Trophoblast cell (in vitro differentiated cells and primary cell): ENCODE measurements around the gene ATPAF2. TPM values are rescaled to one million over a fixed set of nuclear protein-coding genes. Genes with fewer than 3 reads are reported as not detected.

Experiments
- DNase-seq, 2 donors: peaks; one replicate each; pipeline ENCODE4 v3.0.0-alpha.2; 2016
- H2AFZ ChIP-seq: 2 replicates; pipeline ENCODE4 v1.6.1; 2013; ENCODE audit warnings: low read length, moderate library complexity, mild to moderate bottlenecking; ENCODE audit not compliant: insufficient read depth, poor library complexity
- H2AK5ac ChIP-seq: 2 replicates; pipeline ENCODE4 v1.6.1; 2013; ENCODE audit warnings: mild to moderate bottlenecking, low read length
- H2BK120ac ChIP-seq: 2 replicates; pipeline ENCODE4 v1.6.1; 2013; ENCODE audit warnings: low read length, mild to moderate bottlenecking, moderate library complexity; ENCODE audit not compliant: insufficient read depth, poor library complexity
- H2BK12ac ChIP-seq: 2 replicates; pipeline ENCODE4 v1.6.1; 2013; ENCODE audit warnings: mild to moderate bottlenecking, low read length, moderate library complexity
- H2BK5ac ChIP-seq: 2 replicates; pipeline ENCODE4 v1.6.1; 2013; ENCODE audit warnings: low read length, low read depth, moderate library complexity, mild to moderate bottlenecking; ENCODE audit not compliant: poor library complexity
- H3K14ac ChIP-seq: 2 replicates; pipeline ENCODE4 v1.6.1; 2013; ENCODE audit warnings: mild to moderate bottlenecking, low read length
- H3K18ac ChIP-seq: 2 replicates; pipeline ENCODE4 v1.6.1; 2013; ENCODE audit warnings: mild to moderate bottlenecking, low read length
- H3K23ac ChIP-seq: 2 replicates; pipeline ENCODE4 v1.6.1; 2013; ENCODE audit warnings: low read length
- H3K27ac ChIP-seq: 2 replicates; pipeline ENCODE4 v1.5.1; 2013; ENCODE audit warnings: low read depth, mild to moderate bottlenecking, inconsistent platforms, low read length, moderate library complexity
- H3K27me3 ChIP-seq: 2 replicates; pipeline ENCODE4 v1.6.1; 2013; ENCODE audit warnings: inconsistent platforms, mild to moderate bottlenecking, low read length, moderate library complexity; ENCODE audit not compliant: insufficient read depth
- H3K36me3 ChIP-seq, 2 experiments: 1 replicate in 1 of 2; 2 replicates in 1 of 2; pipeline ENCODE4 v1.6.1; 2013; ENCODE audit warnings: low read length in 2 of 2, mild to moderate bottlenecking in 2 of 2, moderate library complexity in 1 of 2; ENCODE audit not compliant: insufficient read depth in 2 of 2, control insufficient read depth in 1 of 2
- H3K4ac ChIP-seq: 2 replicates; pipeline ENCODE4 v1.6.1; 2013; ENCODE audit warnings: low read depth, mild to moderate bottlenecking, low read length, moderate library complexity
- H3K4me1 ChIP-seq, 2 experiments: 1 replicate in 1 of 2; 2 replicates in 1 of 2; pipeline ENCODE4 v1.6.1; 2013; ENCODE audit warnings: low read length in 2 of 2, mild to moderate bottlenecking in 2 of 2, moderate library complexity in 1 of 2; ENCODE audit not compliant: insufficient read depth in 2 of 2, control insufficient read depth in 1 of 2
- H3K4me2 ChIP-seq: 2 replicates; pipeline ENCODE4 v1.6.1; 2013; ENCODE audit warnings: inconsistent platforms, mild to moderate bottlenecking, low read length, moderate library complexity
- H3K4me3 ChIP-seq: 2 replicates; pipeline ENCODE4 v1.5.1; 2013; ENCODE audit warnings: mild to moderate bottlenecking, low read depth, low read length, inconsistent platforms
- H3K79me1 ChIP-seq: one replicate; pipeline ENCODE4 v1.6.1; 2013; ENCODE audit warnings: low read length
- H3K79me2 ChIP-seq: 2 replicates; pipeline ENCODE4 v1.6.1; 2013; ENCODE audit warnings: low read length, mild to moderate bottlenecking; ENCODE audit not compliant: control insufficient read depth, insufficient read depth, poor library complexity
- H3K9ac ChIP-seq: 2 replicates; pipeline ENCODE4 v1.6.1; 2013; ENCODE audit warnings: mild to moderate bottlenecking, low read length
- H3K9me3 ChIP-seq: 2 replicates; pipeline ENCODE4 v1.6.1; 2013; ENCODE audit warnings: low read depth, mild to moderate bottlenecking, control low read depth, inconsistent platforms, low read length; ENCODE audit not compliant: insufficient read depth
- H4K12ac ChIP-seq: 2 replicates; pipeline ENCODE4 v1.6.1; 2013; ENCODE audit warnings: low read depth, mild to moderate bottlenecking, low read length, moderate library complexity
- H4K8ac ChIP-seq: 2 replicates; pipeline ENCODE4 v1.6.1; 2013; ENCODE audit warnings: low read depth, mild to moderate bottlenecking, low read length, moderate library complexity
- H4K91ac ChIP-seq: one replicate; pipeline ENCODE4 v1.6.1; 2013; ENCODE audit warnings: low read depth, mild to moderate bottlenecking, low read length, moderate library complexity
- WGBS: extraction: QIAGEN DNeasy Blood & Tissue Kit; methylation state at CpG from one replicate; pipeline ENCODE4 v1.1.7; 2013; ENCODE audit warnings: missing lambda C conversion rate; ENCODE audit not compliant: insufficient read length, insufficient coverage; ENCODE audit errors: extremely low coverage; 5-methylcytosine and 5-hydroxymethylcytosine counted together
- polyA plus RNA-seq: library from polyadenylated mRNA; stranded (reverse); fragments of 200-250 nt; gene quantifications from 2 replicates; pipeline ENCODE4 v1.2.3, GENCODE V29; 2013

Gene ATPAF2
- polyA plus RNA-seq = 19.0 and 19.7 TPM in 2 replicates

GRCh38 chr17:18038861-18039534 lies at the start of gene ATPAF2, which contains the start of gene GID4:
Gene ATPAF2, minus strand, starts transcription at chr17:18039168. Its CDS starts 155 bp downstream, at chr17:18039013.
Gene GID4, plus strand, starts transcription at chr17:18039408. Its CDS starts 57 bp downstream, at chr17:18039465.
- H3K27me3 ChIP-seq = no peaks in the 10 kb centered on the region
- DNase-seq = peak; percentile 99 to 100
- H3K23ac ChIP-seq = no peak within 1 kb of the TSS
- peak within 1 kb of the TSS; percentile 37 for H3K18ac ChIP-seq
- H3K4me1 ChIP-seq = peaks cover 11 to 18% of the 10 kb centered on the region in 2 experiments
- peak within 1 kb of the TSS; percentile 3 for H3K4ac ChIP-seq
- peaks cover 8% of the 10 kb centered on the region for H3K79me1 ChIP-seq
- H4K91ac ChIP-seq = peak within 1 kb of the TSS; percentile 67
- H4K8ac ChIP-seq = peak within 1 kb of the TSS; percentile 76
- peaks cover 5% of the 10 kb centered on the region for H3K79me2 ChIP-seq
- no peaks in the 10 kb centered on the region for H3K9me3 ChIP-seq
- H2BK12ac ChIP-seq = no peak within 1 kb of the TSS
- peak within 1 kb of the TSS; percentile 5 for H2BK5ac ChIP-seq
- peak within 1 kb of the TSS; percentile 84 for H3K4me2 ChIP-seq
- H3K27ac ChIP-seq = no peak within 1 kb of the TSS
- H3K9ac ChIP-seq = peak within 1 kb of the TSS; percentile 83
- WGBS = no CpG with 5 or more reads among the region's 67 CpGs
- H4K12ac ChIP-seq = peak within 1 kb of the TSS; percentile 46
- H2BK120ac ChIP-seq = peak within 1 kb of the TSS; percentile 15
- peak within 1 kb of the TSS; percentile 96 for H3K4me3 ChIP-seq
- H3K36me3 ChIP-seq = peaks cover 0 to under 1% of the 10 kb centered on the region in 2 experiments
- peak within 1 kb of the TSS; percentile 65 for H3K14ac ChIP-seq
- H2AFZ ChIP-seq = peak within 1 kb of the TSS; percentile 45
- H2AK5ac ChIP-seq = no peak within 1 kb of the TSS

- peak within 1 kb of the TSS; percentile 88 for H4K12ac ChIP-seq
- no peak within 1 kb of the TSS for H2BK12ac ChIP-seq
- H2BK120ac ChIP-seq = peak within 1 kb of the TSS; percentile 60
- H2BK5ac ChIP-seq = peak within 1 kb of the TSS; percentile 11
- H3K36me3 ChIP-seq = peaks cover 4% of the 10 kb centered on the region in 2 experiments
- DNase-seq = peak; percentile 92 to 98
- H3K18ac ChIP-seq = peak within 1 kb of the TSS; percentile 73
- peaks cover 2 to 3% of the 10 kb centered on the region in 2 experiments for H3K4me1 ChIP-seq
- peak within 1 kb of the TSS; percentile 79 for H3K4me3 ChIP-seq
- peak within 1 kb of the TSS; percentile 86 for H4K91ac ChIP-seq
- H3K14ac ChIP-seq = peak within 1 kb of the TSS; percentile 81
- peak within 1 kb of the TSS; percentile 90 for H2AK5ac ChIP-seq
- H3K9me3 ChIP-seq = no peaks in the 10 kb centered on the region
- H3K4ac ChIP-seq = peak within 1 kb of the TSS; percentile 84
- H4K8ac ChIP-seq = peak within 1 kb of the TSS; percentile 99
- peak within 1 kb of the TSS; percentile 22 for H3K27ac ChIP-seq
- H3K79me2 ChIP-seq = peaks cover 7% of the 10 kb centered on the region
- no CpG with 5 or more reads among the region's 52 CpGs for WGBS
- H3K4me2 ChIP-seq = peak within 1 kb of the TSS; percentile 66
- peak within 1 kb of the TSS; percentile 69 for H2AFZ ChIP-seq
- peak within 1 kb of the TSS; percentile 80 for H3K9ac ChIP-seq
- peaks cover 5% of the 10 kb centered on the region for H3K79me1 ChIP-seq
- H3K23ac ChIP-seq = no peak within 1 kb of the TSS
- no peaks in the 10 kb centered on the region for H3K27me3 ChIP-seq
Observed at GRCh38 chr17:18087610-18088491, 48.9 kb upstream of the ATPAF2 start, which contains the start of gene DRG2. Gene DRG2, plus strand, starts transcription at chr17:18087948. Its CDS starts 76 bp downstream, at chr17:18088024.

- Histone ChIP-seq H3K4me1 (peaks cover 2 to 6% of the 10 kb centered on the region in 2 experiments), H3K9ac (no peak overlapping the region), H3K4me3 (no peak overlapping the region), H3K9me3 (no peaks in the 10 kb centered on the region), H4K8ac (no peak overlapping the region), H3K27me3 (no peaks in the 10 kb centered on the region), H2AFZ (no peak overlapping the region), H3K18ac (no peak overlapping the region), H3K36me3 (no peaks in the 10 kb centered on the region), H2BK5ac (no peak overlapping the region), H3K23ac (no peak overlapping the region), H4K91ac (no peak overlapping the region), H2AK5ac (no peak overlapping the region), H3K79me1 (peaks cover 5% of the 10 kb centered on the region), H3K79me2 (peaks cover 6% of the 10 kb centered on the region), H3K14ac (no peak overlapping the region), H4K12ac (no peak overlapping the region), H2BK120ac (no peak overlapping the region), H3K4ac (no peak overlapping the region), H3K4me2 (no peak overlapping the region), H3K27ac (no peak overlapping the region), H2BK12ac (no peak overlapping the region)
- no CpG with 5 or more reads among the region's 4 CpGs for WGBS
- peak; percentile 23 to 55 for DNase-seq
Observed at GRCh38 chr17:18084256-18084655, 45.3 kb upstream of the ATPAF2 start.

GRCh38 chr17:18079543-18079942 lies 40.6 kb upstream of the ATPAF2 start:
- Histone ChIP-seq H3K36me3 (no peaks in the 10 kb centered on the region), H3K4ac (no peak overlapping the region), H2AK5ac (no peak overlapping the region), H2BK5ac (no peak overlapping the region), H3K4me2 (no peak overlapping the region), H3K9ac (no peak overlapping the region), H2AFZ (no peak overlapping the region), H3K23ac (no peak overlapping the region), H3K9me3 (no peaks in the 10 kb centered on the region), H4K12ac (no peak overlapping the region), H2BK12ac (no peak overlapping the region), H3K18ac (no peak overlapping the region), H3K79me1 (no peaks in the 10 kb centered on the region), H3K4me3 (no peak overlapping the region), H2BK120ac (no peak overlapping the region), H3K79me2 (no peaks in the 10 kb centered on the region), H3K27ac (no peak overlapping the region), H4K8ac (no peak overlapping the region), H4K91ac (no peak overlapping the region), H3K14ac (no peak overlapping the region), H3K4me1 (peaks cover 0 to 2% of the 10 kb centered on the region in 2 experiments), H3K27me3 (no peaks in the 10 kb centered on the region)
- no CpG with 5 or more reads among the region's 4 CpGs for WGBS
- DNase-seq = no peak
